ENCODE measurements around the gene COL1A1. TPM values are rescaled to one million over a fixed set of nuclear protein-coding genes. Genes with fewer than 3 reads are reported as not detected.

COL1A1 gene
- total and polyA plus RNA-seq, 4 donors = 8.3 to 72.5 (median 35.8) TPM

- Histone ChIP-seq H3K36me3 (ENCODE audit: control insufficient read depth in 4 of 4, insufficient read depth in 3 of 4, low read depth in 1 of 4, low read length in 3 of 4) (peaks cover 0 to 2% (median 0%) of the 10 kb centered on the region in 4 donors), H3K9me3 (ENCODE audit: control insufficient read depth in 4 of 4, low read length in 3 of 4) (no peaks in the 10 kb centered on the region), H3K4me1 (ENCODE audit: control insufficient read depth in 4 of 4, insufficient read depth in 4 of 4, low read length in 3 of 4) (no peaks in the 10 kb centered on the region), H3K27me3 (ENCODE audit: control insufficient read depth in 4 of 4, insufficient read depth in 4 of 4, low read length in 3 of 4) (no peaks in the 10 kb centered on the region), H3K9ac (ENCODE audit: low read depth in 1 of 2, low read length in 2 of 2) (no peak overlapping the region), H3K27ac (ENCODE audit: low read depth in 1 of 2, low read length in 2 of 2) (no peak overlapping the region), H3K4me3 (ENCODE audit: low read depth in 1 of 3, low read length in 3 of 3) (no peak overlapping the region)
- DNase-seq (ENCODE audit: low spot score) = no peak
- TF ChIP-seq RXRA (IDR thresholded peaks at IDR 0.05) (no peak), TAF1 (conservative IDR thresholded peaks at IDR 0.05) (no peak), JUND (IDR thresholded peaks at IDR 0.05) (no peak), ZBTB33 (IDR thresholded peaks at IDR 0.05) (no peak), GABPA (IDR thresholded peaks at IDR 0.05 in 1 of 2, conservative IDR thresholded peaks at IDR 0.05 in 1 of 2) (no peak), EGR1 (IDR thresholded peaks at IDR 0.05; ENCODE audit: low read depth in 2 of 2) (no peak), FOXA2 (IDR thresholded peaks at IDR 0.05) (no peak)
- 76% methylated on average over 4 of the region's 4 CpGs for WGBS
Measured at GRCh38 chr17:50187394-50187725, 14.1 kb downstream of the COL1A1 start.

- Histone ChIP-seq H3K36me3 (ENCODE audit: control insufficient read depth in 4 of 4, insufficient read depth in 3 of 4, low read depth in 1 of 4, low read length in 3 of 4) (peaks cover 0 to 2% (median 0%) of the 10 kb centered on the region in 4 donors), H3K4me3 (ENCODE audit: low read depth in 1 of 3, low read length in 3 of 3) (no peak overlapping the region), H3K9ac (ENCODE audit: low read depth in 1 of 2, low read length in 2 of 2) (no peak overlapping the region), H3K4me1 (ENCODE audit: control insufficient read depth in 4 of 4, insufficient read depth in 4 of 4, low read length in 3 of 4) (no peaks in the 10 kb centered on the region), H3K27me3 (ENCODE audit: control insufficient read depth in 4 of 4, insufficient read depth in 4 of 4, low read length in 3 of 4) (no peaks in the 10 kb centered on the region), H3K27ac (ENCODE audit: low read depth in 1 of 2, low read length in 2 of 2) (no peak overlapping the region), H3K9me3 (ENCODE audit: control insufficient read depth in 4 of 4, low read length in 3 of 4) (no peaks in the 10 kb centered on the region)
- 88% methylated on average over 24 of the region's 24 CpGs for WGBS
- DNase-seq (ENCODE audit: low spot score) = no peak
- TF ChIP-seq FOXA2 (IDR thresholded peaks at IDR 0.05) (no peak), REST (IDR thresholded peaks at IDR 0.05) (no peak), HNF4A (conservative IDR thresholded peaks at IDR 0.05) (no peak), JUND (IDR thresholded peaks at IDR 0.05) (no peak), CTCF (IDR thresholded peaks at IDR 0.05; ENCODE audit: low read depth, low read length, missing input control) (no peak), ZBTB33 (IDR thresholded peaks at IDR 0.05) (no peak), MAX (IDR thresholded peaks at IDR 0.05) (no peak)
Measured at GRCh38 chr17:50186661-50187393, 14.6 kb downstream of the COL1A1 start.

Data from liver (tissue), 9 donors.